Lower leg skin (tissue), 4 donors: ENCODE measurements around the gene SPG11. TPM values are rescaled to one million over a fixed set of nuclear protein-coding genes. Genes with fewer than 3 reads are reported as not detected.

Source experiments
- DNase-seq, 2 donors: peaks; one replicate each; pipeline ENCODE4 v3.0.0-alpha.2; 2019; ENCODE audit warnings: low spot score in 2 of 2
- H3K4me3 ChIP-seq: fragments of 200-600 bp; sonication (generic); 2 replicates; pipeline ENCODE4 v1.5.1; 2017; ENCODE audit warnings: mild to moderate bottlenecking, low read depth; ENCODE audit not compliant: poor library complexity, severe bottlenecking
- CTCF ChIP-seq, 3 donors: fragments of 450-650 bp; IDR thresholded peaks; one replicate each; pipeline ENCODE4 v1.5.1; 2016; ENCODE audit warnings: antibody characterized with exemption in 3 of 3, mild to moderate bottlenecking in 3 of 3, moderate library complexity in 2 of 3
- POLR2A ChIP-seq, 2 donors: fragments of 450-650 bp; IDR thresholded peaks; one replicate each; pipeline ENCODE4 v1.6.1; 2016 to 2017; ENCODE audit warnings: antibody characterized with exemption in 2 of 2, mild to moderate bottlenecking in 1 of 2, moderate library complexity in 1 of 2
- WGBS, 2 donors: methylation state at CpG; one replicate each; pipeline ENCODE4 v1.1.5; 2018; 5-methylcytosine and 5-hydroxymethylcytosine counted together
- intact Hi-C: fragments of 100-400 bp; cut with DNase I; formaldehyde crosslinking; loops from one replicate; pipeline ENCODE4 v1.15.0; 2023; ENCODE audit warnings: low total_unique reads
- total RNA-seq, 4 donors: library from RNA; depleted of rRNA; stranded (reverse); fragments of >200 nt; gene quantifications; one replicate each; pipeline ENCODE4 v1.1.0, GENCODE V29; 2016

Gene SPG11
- total RNA-seq, 4 donors from 2014 or later: 78.1 to 118 (median 89.7) TPM

DNA sequence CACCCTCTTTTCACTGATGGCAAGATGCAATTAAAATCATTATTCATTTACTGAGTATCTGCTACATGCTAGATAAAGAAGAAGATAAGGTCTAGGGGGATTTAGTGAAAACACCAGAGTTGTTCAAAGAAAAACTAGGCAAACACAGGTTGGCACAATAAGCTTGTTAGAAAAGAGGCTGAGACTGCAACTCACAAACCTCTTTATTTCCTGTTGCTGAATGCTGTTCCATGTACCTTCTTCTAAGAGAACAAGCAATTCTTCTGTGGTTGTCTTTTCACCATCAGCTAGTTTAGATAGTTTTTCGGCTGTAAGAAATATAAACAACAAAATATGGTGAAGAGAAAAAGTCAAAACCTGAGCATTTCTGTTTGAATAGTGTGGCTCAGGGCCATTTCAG lies 65.4 kb downstream of the SPG11 start:
- intact Hi-C loops: no loop called here
- no peak overlapping the region for H3K4me3 ChIP-seq
- TF ChIP-seq CTCF (IDR thresholded peaks at IDR 0.05): no peak
- no peak for TF ChIP-seq POLR2A (IDR thresholded peaks at IDR 0.05)
- 88 to 90% methylated on average over 1 of the region's 1 CpG for WGBS, 2 donors
- DNase-seq: no peak

- 82 to 86% methylated on average over 1 of the region's 1 CpG for WGBS, 2 donors
- TF ChIP-seq CTCF (IDR thresholded peaks at IDR 0.05) (no peak), POLR2A (IDR thresholded peaks at IDR 0.05) (no peak)
- intact Hi-C loops: no loop called here
- no peak overlapping the region for H3K4me3 ChIP-seq
- DNase-seq: no peak
These were observed 66.9 kb downstream of the SPG11 start for GRCh38 chr15:44596511-44597010.

- intact Hi-C loops: no loop called here
- no peak for TF ChIP-seq CTCF (IDR thresholded peaks at IDR 0.05)
- no peak for TF ChIP-seq POLR2A (IDR thresholded peaks at IDR 0.05)
- WGBS, 2 donors: 88 to 91% methylated on average over 3 of the region's 3 CpGs
These were observed 67.6 kb downstream of the SPG11 start for GRCh38 chr15:44595656-44596510.

GRCh38 chr15:44595246-44595645 lies 68.2 kb downstream of the SPG11 start:
- TF ChIP-seq POLR2A (IDR thresholded peaks at IDR 0.05): no peak
- TF ChIP-seq CTCF (IDR thresholded peaks at IDR 0.05): no peak
- intact Hi-C loops: no loop called here
- no peak for DNase-seq
- WGBS, 2 donors: 43 to 45% methylated on average over 1 of the region's 1 CpG
- no peak overlapping the region for H3K4me3 ChIP-seq

More at GRCh38 chr15:44595656-44596510, 67.6 kb downstream of the SPG11 start:
- DNase-seq: no peak
- H3K4me3 ChIP-seq: no peak overlapping the region

- DNase-seq: no peak
- no peak overlapping the region for H3K4me3 ChIP-seq
- WGBS, 2 donors: 64 to 73% methylated on average over 7 of the region's 7 CpGs
- intact Hi-C loops: no loop called here
- TF ChIP-seq POLR2A (IDR thresholded peaks at IDR 0.05) (no peak), CTCF (IDR thresholded peaks at IDR 0.05) (no peak)
These were observed 70.3 kb downstream of the SPG11 start for GRCh38 chr15:44593042-44593736.
